Panc1 (cell line): ENCODE results near the gene SYTL4. TPM values are rescaled to one million over a fixed set of nuclear protein-coding genes. Genes with fewer than 3 reads are reported as not detected.

Experiments used
- ATAC-seq: fragments of 200-7000 bp; cut with Tn5 transposase; 2 replicates; pipeline ENCODE4 v1.9.1; 2020; ENCODE audit warnings: mild to moderate bottlenecking, moderate library complexity
- BruUV-seq: library from RNA; stranded (reverse); fragments of 400-500 nt; replicated peaks from 2 replicates; lab custom pipeline; 2021; lab: Mats Ljungman, UMichigan
- CTCF ChIA-PET: fragments of 300-600 bp; sonication (Branson Sonifier 250); formaldehyde crosslinking; loops from one replicate; lab custom pipeline; 2022; ENCODE audit warnings: antibody characterized with exemption; lab: Charles Lee
- POLR2A ChIA-PET: fragments of 300-600 bp; sonication (Branson Sonifier 250); formaldehyde crosslinking; loops from one replicate; lab custom pipeline; 2022; ENCODE audit warnings: antibody characterized with exemption; lab: Charles Lee
- DNase-seq: peaks from one replicate; pipeline ENCODE4 v3.0.0-alpha.2; 2010; ENCODE audit warnings: low read depth, low spot score
- H3K27ac ChIP-seq: 2 replicates; pipeline ENCODE4 v1.5.1; 2011; ENCODE audit warnings: mild to moderate bottlenecking, low read length, inconsistent platforms
- H3K27me3 ChIP-seq: fragments of 200-500 bp; sonication (Bioruptor generic); 2 replicates; pipeline ENCODE4 v1.6.0; 2014; ENCODE audit warnings: low read length, inconsistent platforms; ENCODE audit not compliant: control insufficient read depth, insufficient read depth
- H3K36me3 ChIP-seq: fragments of 200-500 bp; sonication (Bioruptor generic); 2 replicates; pipeline ENCODE4 v1.5.1; 2014; ENCODE audit warnings: inconsistent platforms, mild to moderate bottlenecking, low read length, moderate library complexity; ENCODE audit not compliant: control insufficient read depth, insufficient read depth
- H3K4me1 ChIP-seq: 2 replicates; pipeline ENCODE4 v1.5.1; 2011; ENCODE audit warnings: inconsistent platforms, mild to moderate bottlenecking, low read length, moderate library complexity; ENCODE audit not compliant: control insufficient read depth, insufficient read depth
- H3K4me3 ChIP-seq, 2 experiments: 2 replicates each; pipeline ENCODE4 v1.5.1; 2011 to 2012; ENCODE audit warnings: low read depth in 2 of 2, low read length in 2 of 2, mild to moderate bottlenecking in 2 of 2, inconsistent platforms in 1 of 2, moderate library complexity in 1 of 2
- H3K9me3 ChIP-seq: fragments of 200-500 bp; sonication (Bioruptor generic); 2 replicates; pipeline ENCODE4 v1.5.1; 2014; ENCODE audit warnings: low read depth, mild to moderate bottlenecking, inconsistent platforms, low read length, moderate library complexity; ENCODE audit not compliant: control insufficient read depth, insufficient read depth
- POLR2AphosphoS5 ChIP-seq: IDR thresholded peaks from 2 replicates; pipeline ENCODE4 v1.6.1; 2012; ENCODE audit warnings: mild to moderate bottlenecking, low read depth, low read length, moderate library complexity
- SIN3A ChIP-seq: IDR thresholded peaks from 2 replicates; pipeline ENCODE4 v1.6.1; 2012; ENCODE audit warnings: low read depth, mild to moderate bottlenecking, low read length, moderate library complexity, borderline replicate concordance; ENCODE audit not compliant: insufficient read depth
- TCF7L2 ChIP-seq: IDR thresholded peaks from 2 replicates; pipeline ENCODE4 v1.6.1; 2011; ENCODE audit warnings: mild to moderate bottlenecking, low read depth, low read length, inconsistent platforms
- in situ Hi-C: cut with HindIII; loops from 2 replicates; pipeline ENCODE4 v1.10.0; 2016; ENCODE audit warnings: low sequenced_read_pairs, low pct_unique_long_range_greater_than_20kb
- intact Hi-C: fragments of 100-400 bp; cut with micrococcal nuclease; formaldehyde crosslinking; loops from one replicate; pipeline ENCODE4 v1.10.0; 2022; ENCODE audit not compliant: unreplicated experiment
- total RNA-seq: library from RNA; stranded (reverse); gene quantifications from one replicate; pipeline ENCODE4 v1.2.1, GENCODE V29; 2021; ENCODE audit not compliant: unreplicated experiment
- TF ChIP-seq, protein P1 (sequence below): fragments of 450-650 bp; IDR thresholded peaks from 2 replicates; pipeline ENCODE4 v1.5.1; 2017; ENCODE audit warnings: mild to moderate bottlenecking
- TF ChIP-seq, protein P2 (sequence below), 2 experiments: IDR thresholded peaks; 2 replicates each; pipeline ENCODE4 v1.6.1; 2011 to 2012; ENCODE audit warnings: low read depth in 2 of 2, control low read depth in 1 of 2, low read length in 1 of 2, mild to moderate bottlenecking in 1 of 2, moderate library complexity in 1 of 2; ENCODE audit not compliant: insufficient read depth in 1 of 2

Gene SYTL4
- total RNA-seq, 1 experiment from 2014 or later, result 0.15 TPM

DNA sequence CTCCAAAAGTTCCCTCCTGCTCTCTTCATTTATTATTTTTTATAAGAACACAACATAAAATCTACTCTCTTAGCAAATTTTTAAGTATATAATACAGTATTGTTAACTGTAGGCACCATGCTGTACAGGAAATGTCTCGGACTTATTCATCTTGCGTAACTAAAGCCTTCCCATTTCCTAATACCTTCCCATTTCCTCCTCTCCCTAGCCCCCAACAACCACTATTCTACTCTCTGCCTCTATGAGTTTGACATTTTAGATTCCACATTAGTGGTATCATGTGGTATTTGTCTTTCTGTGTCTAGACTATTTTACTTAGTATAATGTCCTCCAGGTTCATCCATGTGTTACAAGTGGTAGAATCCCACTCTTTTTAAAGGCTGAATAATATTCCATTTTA is 15.8 kb upstream of the SYTL4 start:
- BruUV-seq, result no TSS peak
- no peak for DNase-seq
- Histone ChIP-seq H3K27me3 (0 out of 2 replicates have a peak, but pooled peaks cover 3% of the 10 kb centered on the region), H3K9me3 (no peaks in the 10 kb centered on the region), H3K4me3 (no peak overlapping the region), H3K27ac (no peak overlapping the region), H3K36me3 (no peaks in the 10 kb centered on the region), H3K4me1 (no peaks in the 10 kb centered on the region)
- ChIA-PET POLR2A (no interaction called here), CTCF (no interaction called here)
- ATAC-seq, result no peak
- in situ Hi-C loops (no loop called here), intact Hi-C loops (no loop called here)
- TF ChIP-seq, protein P1, sequence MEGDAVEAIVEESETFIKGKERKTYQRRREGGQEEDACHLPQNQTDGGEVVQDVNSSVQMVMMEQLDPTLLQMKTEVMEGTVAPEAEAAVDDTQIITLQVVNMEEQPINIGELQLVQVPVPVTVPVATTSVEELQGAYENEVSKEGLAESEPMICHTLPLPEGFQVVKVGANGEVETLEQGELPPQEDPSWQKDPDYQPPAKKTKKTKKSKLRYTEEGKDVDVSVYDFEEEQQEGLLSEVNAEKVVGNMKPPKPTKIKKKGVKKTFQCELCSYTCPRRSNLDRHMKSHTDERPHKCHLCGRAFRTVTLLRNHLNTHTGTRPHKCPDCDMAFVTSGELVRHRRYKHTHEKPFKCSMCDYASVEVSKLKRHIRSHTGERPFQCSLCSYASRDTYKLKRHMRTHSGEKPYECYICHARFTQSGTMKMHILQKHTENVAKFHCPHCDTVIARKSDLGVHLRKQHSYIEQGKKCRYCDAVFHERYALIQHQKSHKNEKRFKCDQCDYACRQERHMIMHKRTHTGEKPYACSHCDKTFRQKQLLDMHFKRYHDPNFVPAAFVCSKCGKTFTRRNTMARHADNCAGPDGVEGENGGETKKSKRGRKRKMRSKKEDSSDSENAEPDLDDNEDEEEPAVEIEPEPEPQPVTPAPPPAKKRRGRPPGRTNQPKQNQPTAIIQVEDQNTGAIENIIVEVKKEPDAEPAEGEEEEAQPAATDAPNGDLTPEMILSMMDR, result no peak
- TF ChIP-seq TCF7L2, result no peak
- TF ChIP-seq, protein P2, sequence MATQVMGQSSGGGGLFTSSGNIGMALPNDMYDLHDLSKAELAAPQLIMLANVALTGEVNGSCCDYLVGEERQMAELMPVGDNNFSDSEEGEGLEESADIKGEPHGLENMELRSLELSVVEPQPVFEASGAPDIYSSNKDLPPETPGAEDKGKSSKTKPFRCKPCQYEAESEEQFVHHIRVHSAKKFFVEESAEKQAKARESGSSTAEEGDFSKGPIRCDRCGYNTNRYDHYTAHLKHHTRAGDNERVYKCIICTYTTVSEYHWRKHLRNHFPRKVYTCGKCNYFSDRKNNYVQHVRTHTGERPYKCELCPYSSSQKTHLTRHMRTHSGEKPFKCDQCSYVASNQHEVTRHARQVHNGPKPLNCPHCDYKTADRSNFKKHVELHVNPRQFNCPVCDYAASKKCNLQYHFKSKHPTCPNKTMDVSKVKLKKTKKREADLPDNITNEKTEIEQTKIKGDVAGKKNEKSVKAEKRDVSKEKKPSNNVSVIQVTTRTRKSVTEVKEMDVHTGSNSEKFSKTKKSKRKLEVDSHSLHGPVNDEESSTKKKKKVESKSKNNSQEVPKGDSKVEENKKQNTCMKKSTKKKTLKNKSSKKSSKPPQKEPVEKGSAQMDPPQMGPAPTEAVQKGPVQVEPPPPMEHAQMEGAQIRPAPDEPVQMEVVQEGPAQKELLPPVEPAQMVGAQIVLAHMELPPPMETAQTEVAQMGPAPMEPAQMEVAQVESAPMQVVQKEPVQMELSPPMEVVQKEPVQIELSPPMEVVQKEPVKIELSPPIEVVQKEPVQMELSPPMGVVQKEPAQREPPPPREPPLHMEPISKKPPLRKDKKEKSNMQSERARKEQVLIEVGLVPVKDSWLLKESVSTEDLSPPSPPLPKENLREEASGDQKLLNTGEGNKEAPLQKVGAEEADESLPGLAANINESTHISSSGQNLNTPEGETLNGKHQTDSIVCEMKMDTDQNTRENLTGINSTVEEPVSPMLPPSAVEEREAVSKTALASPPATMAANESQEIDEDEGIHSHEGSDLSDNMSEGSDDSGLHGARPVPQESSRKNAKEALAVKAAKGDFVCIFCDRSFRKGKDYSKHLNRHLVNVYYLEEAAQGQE (IDR thresholded peaks at IDR 0.05; ENCODE audit: insufficient read depth in 1 of 2, low read depth in 2 of 2, low read length in 1 of 2), result no peak
- no peak for TF ChIP-seq POLR2AphosphoS5
- no peak for TF ChIP-seq SIN3A

DNA sequence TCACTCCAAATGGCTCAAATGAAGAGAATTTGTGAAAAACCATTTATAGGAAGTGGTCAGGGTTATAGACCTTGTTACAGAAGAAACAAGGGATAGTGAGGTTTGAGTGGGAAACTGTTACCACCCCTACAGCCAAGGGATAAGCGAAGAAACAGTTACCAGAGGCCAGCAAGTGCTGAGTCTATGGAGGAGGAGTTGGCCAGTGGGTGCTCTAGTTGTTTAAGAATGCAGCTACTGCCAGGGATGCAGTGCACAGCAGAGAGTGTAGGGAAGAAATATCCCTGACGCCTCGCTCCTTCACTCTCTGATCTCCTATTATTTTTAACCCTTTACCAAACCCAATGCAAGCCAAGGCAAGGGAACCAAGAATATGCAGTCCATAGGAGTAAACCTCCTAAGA is 15.2 kb upstream of the SYTL4 start:
- Histone ChIP-seq H3K4me1 (no peaks in the 10 kb centered on the region), H3K36me3 (no peaks in the 10 kb centered on the region), H3K9me3 (no peaks in the 10 kb centered on the region), H3K4me3 (no peak overlapping the region), H3K27me3 (0 out of 2 replicates have a peak, but pooled peaks cover 3% of the 10 kb centered on the region), H3K27ac (no peak overlapping the region)
- intact Hi-C loops (no loop called here), in situ Hi-C loops (no loop called here)
- ChIA-PET CTCF (no interaction called here), POLR2A (no interaction called here)
- DNase-seq, result no peak
- no peak for TF ChIP-seq TCF7L2
- no peak for TF ChIP-seq POLR2AphosphoS5
- no peak for TF ChIP-seq SIN3A
- TF ChIP-seq, protein P2 (IDR thresholded peaks at IDR 0.05; ENCODE audit: insufficient read depth in 1 of 2, low read depth in 2 of 2, low read length in 1 of 2), result no peak
- TF ChIP-seq, protein P1, result no peak
- BruUV-seq, result no TSS peak
- ATAC-seq, result no peak
